ENCODE measurements around the gene VGLL4.

VGLL4 gene

DNA sequence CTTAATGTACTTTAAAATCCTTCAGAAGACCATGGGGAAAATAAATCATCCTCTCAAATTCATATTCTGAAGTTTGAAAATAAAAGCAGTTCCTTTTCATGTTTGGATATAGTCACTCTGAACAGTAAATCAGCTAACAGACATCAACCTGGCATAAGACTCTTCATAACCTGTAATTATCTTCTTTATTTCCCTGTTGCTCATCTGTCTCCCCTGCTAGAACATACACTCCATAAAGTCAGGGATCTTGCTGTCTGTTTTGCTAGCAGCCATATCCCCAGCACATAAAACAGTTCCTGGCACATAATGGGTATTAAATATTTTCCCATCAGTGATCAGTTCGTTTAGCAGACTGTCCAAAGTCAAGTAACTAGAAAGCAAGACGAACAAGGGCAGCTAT is 11.2 kb downstream of the VGLL4 start:
- in situ Hi-C loops (cut with MboI; ENCODE audit: low sequenced_read_pairs): no loop called here

DNA sequence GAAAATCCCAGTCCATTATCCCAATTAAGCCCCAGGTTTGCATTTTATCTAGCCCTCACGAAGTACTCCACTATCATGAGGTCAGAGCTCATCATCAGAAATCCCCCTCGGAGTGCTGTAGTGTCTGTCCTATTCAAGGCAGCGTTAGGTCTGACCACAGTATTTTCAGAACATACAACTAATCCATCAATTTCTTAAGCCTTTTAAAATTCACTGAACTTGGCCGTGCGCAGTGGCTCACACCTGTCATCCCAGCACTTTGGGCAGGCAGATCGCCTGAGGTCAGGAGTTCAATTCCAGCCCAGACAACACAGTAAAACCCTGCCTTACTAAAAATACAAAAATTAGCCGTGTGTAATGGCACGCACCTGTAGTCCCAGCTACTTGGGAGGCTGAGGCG is 11.9 kb downstream of the VGLL4 start:
- in situ Hi-C loops (cut with MboI; ENCODE audit: low sequenced_read_pairs): no loop called here

DNA sequence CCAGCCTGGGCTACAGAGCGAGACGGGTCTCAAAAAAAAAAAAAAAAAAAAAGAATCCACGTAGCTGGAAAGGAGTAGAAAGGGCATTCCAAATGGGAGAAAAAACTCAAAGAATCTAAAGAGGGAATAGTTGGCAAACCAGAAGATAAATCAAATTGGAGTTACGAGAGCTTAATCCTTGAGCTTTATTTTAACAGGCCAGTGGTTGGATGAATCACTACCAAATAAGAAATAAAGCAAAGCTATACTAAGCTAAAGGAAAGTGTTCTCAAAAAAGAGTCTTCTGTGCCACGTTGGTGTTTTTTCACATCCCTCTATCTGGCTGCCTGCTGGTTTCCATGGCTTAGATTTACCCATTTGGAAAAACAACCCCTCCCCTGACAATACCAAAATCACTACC is 14.0 kb downstream of the VGLL4 start:
- in situ Hi-C loops (cut with MboI; ENCODE audit: low sequenced_read_pairs): no loop called here

DNA sequence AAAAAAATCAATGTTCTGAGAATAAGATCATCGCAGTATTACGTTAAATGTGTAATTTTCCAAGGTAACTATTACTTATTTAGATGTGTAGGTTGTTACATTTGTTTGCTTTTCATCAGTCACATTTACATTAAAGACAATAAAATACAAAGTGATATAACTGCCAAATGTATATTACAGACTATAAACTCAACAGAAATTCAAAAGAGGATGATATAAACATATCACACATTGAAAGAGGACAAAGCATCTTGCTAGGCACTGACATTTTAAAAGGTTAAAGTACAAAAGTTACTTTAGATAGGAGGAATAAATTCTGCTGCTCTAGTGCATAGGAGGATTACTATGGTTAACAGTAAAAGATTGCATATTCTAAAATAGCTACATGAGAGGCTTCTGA is 16.1 kb downstream of the VGLL4 start:
- in situ Hi-C loops (cut with MboI; ENCODE audit: low sequenced_read_pairs): no loop called here

DNA sequence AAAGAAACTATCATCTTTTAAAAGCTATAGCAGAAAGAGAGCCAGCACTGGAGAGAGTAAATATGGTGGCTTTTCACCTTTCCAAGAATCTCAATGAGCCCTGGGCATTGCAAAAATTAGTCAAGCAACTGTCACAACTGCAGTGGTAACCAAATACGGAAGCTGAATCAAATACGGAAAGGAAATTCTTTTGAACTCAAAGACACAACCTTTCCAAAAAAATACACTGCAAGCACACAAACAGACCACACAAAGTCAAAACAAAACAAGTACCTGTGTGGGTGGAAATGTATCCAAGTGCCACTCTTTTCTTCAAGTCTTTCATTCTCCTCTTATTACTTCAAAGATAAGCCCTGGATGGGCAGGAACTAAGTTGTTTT is 17.6 kb downstream of the VGLL4 start:
- in situ Hi-C loops (cut with MboI; ENCODE audit: low sequenced_read_pairs): no loop called here

DNA sequence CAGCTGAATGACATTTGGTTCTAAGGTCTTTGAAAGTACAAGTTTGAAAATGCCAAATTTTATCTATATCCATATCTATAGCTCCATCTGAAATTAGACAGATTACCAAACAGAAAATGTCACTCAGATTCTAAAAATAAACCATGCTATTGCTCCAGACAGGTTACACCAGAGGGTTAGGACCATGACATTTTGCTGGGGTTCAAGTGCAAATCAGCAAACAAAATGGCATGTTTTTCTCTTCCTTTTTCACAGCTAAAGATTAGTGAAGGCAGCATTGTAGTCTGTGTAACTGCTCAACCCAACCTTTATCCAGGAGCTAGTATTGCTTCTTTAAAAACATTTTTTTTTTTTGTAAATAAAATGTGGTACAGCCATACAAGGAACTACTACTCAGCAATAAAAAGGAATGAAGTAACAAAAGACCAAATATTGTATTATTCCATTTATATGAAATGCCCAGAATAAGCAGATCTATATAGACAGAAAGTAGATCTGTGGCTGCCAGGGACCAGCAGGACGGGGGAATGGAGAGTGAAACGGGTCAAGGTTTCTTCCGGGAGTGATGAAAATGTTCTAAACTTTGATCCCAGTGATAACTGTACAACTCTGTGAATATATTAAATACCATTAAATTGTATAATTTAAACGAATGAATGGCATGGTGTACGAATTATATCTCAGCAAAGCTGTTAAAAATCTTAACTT is 18.2 kb downstream of the VGLL4 start:
- in situ Hi-C loops (cut with MboI; ENCODE audit: low sequenced_read_pairs): no loop called here

DNA sequence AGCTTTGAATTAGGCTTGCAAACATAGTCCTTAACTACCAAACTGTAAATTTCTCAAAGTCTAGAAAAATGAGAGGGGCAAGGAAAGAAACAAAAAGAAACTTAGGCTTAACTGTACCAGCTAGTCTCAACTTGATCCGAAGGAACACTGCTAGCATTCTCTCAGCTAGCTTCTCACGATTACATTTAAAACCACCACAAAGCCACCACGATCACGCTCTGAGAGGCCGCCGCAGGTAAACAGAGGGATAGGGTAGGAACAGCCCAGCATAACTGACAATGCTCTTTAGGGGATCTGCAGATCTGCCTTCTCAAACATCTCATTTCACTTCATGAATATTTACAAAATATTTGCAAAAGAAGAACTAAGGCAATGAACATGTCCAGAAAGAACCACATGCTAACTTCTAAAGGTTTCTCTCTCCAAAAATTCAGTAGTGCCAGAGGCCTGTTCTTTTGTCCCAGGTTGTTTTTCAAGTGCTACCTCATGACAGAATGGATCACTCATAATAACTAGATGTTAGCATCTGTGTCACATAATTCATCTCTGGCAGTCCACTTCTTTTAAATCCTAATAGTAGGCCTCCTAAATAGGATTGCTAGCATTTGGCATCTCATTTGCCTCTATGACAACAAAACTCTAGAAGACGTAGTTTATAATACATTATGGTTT is 18.9 kb downstream of the VGLL4 start:
- in situ Hi-C loops (cut with MboI; ENCODE audit: low sequenced_read_pairs): no loop called here

DNA sequence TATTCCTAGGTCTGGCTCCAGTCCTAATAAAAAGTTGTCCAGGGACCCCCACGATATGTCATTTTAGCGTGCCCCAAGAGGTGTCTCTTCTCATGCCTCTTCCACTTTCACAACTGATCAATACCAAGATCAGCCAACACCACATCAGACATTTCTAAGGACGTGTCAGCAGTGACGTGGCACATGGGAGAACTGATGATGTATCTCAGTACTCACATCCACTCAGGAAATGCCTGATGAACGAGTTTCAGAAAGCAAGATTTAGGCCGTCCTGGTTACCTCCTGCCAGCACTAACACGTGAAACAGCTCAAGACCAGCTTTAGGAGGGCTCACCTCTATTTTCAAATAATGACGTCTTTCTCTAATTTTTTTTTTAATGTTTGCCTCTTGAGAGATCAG is 19.6 kb downstream of the VGLL4 start:
- in situ Hi-C loops (cut with MboI; ENCODE audit: low sequenced_read_pairs): no loop called here

DNA sequence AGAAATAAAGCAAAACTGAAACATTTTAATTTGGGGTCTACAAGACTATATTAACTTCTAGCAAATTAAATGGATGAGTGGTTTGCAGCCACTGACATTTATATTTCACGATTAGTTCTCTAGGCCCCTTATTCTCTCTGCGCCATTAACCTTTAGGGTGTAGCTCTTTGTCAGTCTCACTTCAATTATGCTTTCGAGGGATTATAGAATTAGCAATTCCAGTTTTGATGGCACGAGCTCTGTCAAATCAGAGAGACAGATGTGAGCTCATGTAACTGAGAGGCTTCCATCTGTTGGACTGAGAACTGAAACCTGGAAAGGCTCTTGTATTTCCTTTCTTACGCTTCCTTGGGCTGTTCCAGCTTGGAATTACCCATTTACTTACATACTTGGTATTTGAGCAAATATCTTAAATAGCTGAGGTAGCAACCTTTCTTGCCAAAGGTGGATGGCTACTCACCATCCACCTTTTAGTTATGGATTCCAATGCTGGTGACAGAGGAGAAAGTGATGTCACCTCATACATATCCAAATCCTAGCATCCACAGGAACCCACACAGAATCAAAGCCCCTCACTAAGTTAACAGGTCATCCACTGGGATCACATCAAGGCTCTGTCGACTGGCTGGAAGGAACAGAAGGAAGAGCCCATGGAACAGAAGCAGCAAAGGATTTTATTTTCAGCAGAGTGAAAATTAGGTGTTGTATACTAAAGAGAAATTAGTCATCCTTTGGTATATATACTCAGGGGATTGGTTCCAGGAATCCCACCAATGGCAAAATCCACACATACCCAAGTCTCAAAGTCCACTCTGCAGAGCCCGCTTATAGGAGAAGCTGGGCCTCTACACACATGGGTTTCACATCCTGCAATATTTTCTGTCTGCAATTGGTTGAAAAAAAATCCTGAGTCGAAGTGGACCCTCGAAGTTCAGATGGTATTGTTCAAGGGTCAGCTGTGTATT is 20.8 kb downstream of the VGLL4 start:
- in situ Hi-C loops (cut with MboI; ENCODE audit: low sequenced_read_pairs): no loop called here

DNA sequence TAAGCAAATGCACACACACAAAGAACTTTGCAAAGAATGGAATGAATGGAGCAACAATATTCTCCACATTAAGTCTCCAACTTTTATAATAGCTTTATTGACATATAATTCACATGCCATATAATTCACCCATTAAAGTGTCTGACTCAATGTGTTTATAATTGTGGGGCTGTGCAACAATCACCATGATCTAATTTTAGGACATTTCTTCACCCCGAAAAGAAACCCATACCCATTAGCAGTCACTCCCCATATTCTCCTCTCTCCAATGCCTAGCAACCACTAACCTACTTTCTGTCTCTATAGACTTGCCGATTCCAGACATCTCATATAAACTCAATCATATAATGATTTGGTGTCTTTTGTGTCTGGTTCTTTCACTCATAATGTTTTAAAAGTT is 22.6 kb downstream of the VGLL4 start:
- in situ Hi-C loops (cut with MboI; ENCODE audit: low sequenced_read_pairs): no loop called here

DNA sequence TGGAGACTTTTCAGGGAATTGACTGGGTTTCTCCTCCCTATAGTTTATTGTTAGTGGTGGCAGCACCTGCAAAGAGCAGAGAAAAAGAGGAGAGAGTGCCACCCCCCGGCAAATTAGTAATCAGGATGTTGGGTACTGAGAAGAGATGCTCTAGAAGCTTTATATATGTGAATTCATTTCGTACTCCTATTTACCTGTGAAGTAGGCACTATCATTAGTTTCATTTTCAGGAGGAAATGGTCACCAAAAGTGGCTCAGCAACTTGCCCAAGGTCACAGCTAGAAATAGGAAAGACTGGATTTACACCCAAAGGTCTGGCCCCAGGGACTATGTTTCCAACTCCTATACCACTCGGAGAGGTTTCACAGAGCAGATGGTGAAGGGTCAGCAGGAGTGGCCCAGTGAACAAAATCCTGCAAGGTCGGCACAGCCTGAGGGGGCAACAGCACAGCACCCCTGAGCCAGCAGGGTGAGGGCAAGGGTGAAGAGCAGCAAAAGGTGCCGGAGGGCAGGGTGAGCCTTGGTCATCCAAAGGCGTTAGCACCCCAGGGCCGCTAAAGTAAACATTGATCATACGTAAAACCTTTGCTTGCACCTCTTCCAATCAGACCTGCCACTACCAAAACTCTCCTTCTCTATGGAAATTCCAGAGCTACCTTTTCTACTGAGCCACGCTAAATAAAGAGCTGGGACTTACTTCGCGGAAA is 23.6 kb downstream of the VGLL4 start:
- in situ Hi-C loops (cut with MboI; ENCODE audit: low sequenced_read_pairs): no loop called here

DNA sequence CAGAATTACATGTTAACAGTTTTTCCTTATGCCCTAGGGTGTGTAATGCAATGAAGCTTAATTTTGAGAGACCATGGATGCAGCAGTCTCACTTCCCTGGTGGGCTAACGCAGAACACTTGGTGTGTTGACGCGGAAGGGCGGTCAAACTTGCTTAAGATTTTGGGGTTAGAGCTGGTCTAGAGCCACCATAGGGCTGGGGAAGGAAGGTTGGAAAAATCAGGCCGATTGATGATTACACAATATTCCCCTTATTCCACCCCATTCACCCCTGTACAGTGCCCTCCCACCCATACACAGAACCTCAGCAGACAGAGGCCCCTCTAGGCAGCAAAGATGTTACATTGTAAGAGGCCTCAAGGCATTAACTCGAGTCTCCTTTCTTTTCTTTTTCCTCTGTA is 24.3 kb downstream of the VGLL4 start:
- in situ Hi-C loops (cut with MboI; ENCODE audit: low sequenced_read_pairs): no loop called here

DNA sequence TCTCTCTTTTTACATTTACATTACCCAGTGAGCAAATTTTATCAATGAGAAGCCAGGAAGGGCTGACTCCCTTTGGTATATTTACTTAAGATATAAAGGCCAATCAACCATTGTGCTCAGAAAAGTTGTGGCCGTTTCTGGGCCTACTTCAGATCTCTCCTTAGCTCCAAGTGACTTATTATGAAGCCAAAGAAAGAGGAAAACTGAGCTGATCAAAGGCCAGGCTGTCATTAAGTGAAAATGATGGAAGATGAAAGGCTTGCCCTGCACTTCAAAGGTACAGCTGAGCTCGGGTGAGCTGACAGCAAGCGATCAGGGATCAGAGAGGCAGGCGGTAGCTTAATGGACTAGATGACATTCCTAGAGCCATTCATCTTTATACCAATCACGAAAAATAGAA is 24.8 kb downstream of the VGLL4 start:
- in situ Hi-C loops (cut with MboI; ENCODE audit: low sequenced_read_pairs): no loop called here

DNA sequence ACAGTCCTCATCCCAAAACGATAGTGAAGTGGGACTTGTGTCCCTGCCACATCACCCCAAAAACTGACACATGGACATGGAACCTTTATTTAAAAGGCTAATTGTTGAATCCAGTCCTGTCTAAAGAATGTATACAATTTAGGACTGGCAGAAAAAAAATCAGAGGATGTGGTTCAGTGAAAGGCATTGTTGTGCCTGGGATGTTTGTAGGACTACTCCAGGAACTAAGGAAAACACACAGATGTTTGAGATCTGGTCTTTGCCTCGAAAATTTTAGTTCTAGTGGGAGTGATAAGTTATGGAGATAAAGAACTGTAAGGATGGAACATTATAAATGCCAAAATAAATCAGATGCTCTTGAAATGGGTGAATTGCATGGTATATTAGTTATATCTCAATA is 27.2 kb downstream of the VGLL4 start:
- in situ Hi-C loops (cut with MboI; ENCODE audit: low sequenced_read_pairs): no loop called here

DNA sequence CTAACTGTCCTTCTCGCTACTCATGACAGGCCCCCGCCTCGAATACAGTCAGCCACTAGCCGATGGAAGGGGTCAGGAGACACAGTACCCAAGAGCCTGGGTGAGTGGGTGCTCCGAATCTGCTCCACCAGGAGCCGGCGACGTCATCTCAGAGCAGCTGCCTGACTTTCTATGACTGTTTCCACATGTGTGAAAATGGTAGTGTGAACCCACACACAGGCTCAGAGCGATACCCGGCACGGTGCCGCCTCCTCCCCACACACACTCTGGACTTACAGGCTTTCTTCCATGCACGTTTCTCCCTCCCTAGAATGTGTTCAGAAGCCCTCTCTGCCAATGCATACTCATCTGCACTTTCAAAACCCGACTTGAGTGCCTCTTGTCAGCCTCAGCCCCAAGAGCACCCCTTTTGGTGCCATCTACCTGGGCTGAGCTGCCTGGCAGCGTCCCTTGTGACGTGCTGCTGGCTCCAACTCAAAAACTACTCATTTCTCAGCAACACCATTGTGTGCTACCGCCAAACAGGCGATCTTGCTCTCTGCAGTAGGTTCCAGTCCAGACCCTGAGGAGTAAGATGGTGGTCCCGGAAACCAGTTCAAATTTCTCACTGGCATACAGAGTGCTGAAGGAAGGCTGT is 29.7 kb downstream of the VGLL4 start:
- in situ Hi-C loops (cut with MboI; ENCODE audit: low sequenced_read_pairs): no loop called here

DNA sequence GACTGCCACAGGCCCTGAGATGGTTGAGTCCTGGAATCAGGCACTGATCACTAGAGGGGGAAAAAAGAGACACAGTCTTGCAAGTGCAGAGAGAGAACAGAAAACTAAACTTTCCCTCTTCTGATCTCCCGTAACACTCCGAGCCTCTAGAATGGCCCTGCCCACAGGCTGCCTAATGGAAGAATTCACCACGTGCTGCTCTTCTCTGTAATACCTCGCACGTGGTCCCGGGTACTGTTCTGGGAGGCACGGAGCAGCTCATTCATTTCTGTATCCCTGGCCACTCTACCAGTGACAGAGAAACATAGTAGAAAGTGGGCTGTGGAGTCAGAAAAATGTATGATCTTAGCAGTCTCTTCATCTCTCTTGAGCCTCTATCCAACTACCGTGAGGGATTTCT is 30.4 kb downstream of the VGLL4 start:
- in situ Hi-C loops (cut with MboI; ENCODE audit: low sequenced_read_pairs): no loop called here

DNA sequence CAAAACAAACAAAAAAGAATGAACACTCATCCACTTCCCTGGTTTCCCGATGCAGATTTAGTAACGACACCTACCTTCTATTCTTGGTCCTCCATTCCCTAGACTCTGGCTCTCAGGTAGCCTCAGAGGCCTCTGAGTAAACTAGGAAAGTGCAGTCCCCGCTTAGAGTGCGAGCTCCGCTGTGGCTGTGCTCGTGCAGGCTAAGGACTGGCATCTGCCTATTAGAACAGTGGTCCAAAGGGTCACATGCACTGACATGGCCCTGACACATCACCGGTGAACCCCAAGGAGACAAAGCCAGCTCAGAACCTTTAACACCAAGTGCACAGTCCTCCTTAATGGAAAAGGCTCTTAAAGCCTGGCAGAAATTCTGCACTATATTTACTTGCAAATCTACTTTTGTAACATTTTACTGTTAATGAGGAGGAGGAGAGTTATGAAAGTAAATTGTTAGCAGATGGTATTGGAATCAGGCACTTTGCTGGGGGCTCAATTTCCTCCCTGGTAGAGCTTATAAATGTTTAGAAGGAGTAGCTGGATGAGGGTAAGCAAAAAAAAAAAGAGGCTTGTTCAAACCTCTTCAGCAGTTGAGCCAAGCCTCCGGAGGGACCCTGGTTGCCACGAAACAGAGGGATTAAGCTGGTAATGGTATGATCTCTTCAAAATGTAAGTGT is 31.1 kb downstream of the VGLL4 start:
- in situ Hi-C loops (cut with MboI; ENCODE audit: low sequenced_read_pairs): no loop called here

DNA sequence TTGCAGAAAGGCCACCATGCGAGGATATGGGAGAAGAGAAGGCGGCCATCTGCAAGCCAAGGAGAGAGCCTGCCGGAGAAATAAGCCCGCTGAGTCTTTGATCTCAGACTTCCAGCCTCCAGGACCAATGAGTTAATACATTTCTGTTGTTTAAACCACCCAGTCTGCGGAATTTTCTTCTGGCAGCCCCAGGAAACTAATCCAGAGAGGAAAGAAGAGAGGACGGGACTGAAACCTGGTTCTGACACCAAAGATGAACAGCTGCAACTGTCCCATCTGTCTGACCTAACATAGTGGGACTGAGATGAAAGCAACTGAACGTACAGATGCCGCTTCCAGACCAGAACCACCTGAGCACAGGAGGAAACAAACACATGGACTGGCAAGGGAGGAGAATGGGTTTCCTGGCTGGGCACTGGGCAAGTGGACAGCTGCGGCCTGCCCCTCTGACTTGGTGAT is 32.3 kb downstream of the VGLL4 start:
- in situ Hi-C loops (cut with MboI; ENCODE audit: low sequenced_read_pairs): no loop called here

DNA sequence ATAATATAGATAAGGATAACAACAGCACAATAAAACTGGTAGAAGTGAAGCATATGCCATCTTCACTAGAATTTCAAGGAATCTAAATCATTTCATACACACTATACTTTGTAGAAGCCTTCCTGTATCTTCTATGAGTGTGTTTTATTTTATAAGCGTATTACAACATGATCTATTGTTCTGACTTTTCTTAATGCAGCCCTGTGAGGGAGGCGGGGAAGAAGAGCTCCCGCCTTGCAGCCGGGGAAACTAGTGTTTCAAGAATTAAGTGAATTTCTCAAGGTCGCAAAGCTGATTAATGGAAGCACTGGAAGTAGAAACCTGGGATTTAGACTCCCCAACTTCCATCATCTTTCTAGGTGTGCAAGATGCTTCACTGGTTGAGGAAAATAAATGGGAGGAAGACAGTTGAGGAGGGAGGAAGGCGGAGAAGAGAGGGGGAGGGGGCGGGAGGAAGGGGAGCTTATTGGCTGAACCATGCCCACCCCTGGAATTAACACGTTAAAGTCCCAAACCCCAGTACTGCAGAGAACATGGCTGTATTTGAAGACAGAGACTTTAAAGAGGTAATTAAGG is 32.9 kb downstream of the VGLL4 start:
- in situ Hi-C loops (cut with MboI; ENCODE audit: low sequenced_read_pairs): no loop called here

All from HL-60/S4 (cell line).